Panc1 (cell line): ENCODE measurements around the gene BRD3OS. TPM values are rescaled to one million over a fixed set of nuclear protein-coding genes. Genes with fewer than 3 reads are reported as not detected.

Source experiments
- ATAC-seq: fragments of 200-7000 bp; cut with Tn5 transposase; 2 replicates; pipeline ENCODE4 v1.9.1; 2020; ENCODE audit warnings: mild to moderate bottlenecking, moderate library complexity
- BruUV-seq: library from RNA; stranded (reverse); fragments of 400-500 nt; replicated peaks from 2 replicates; lab custom pipeline; 2021; lab: Mats Ljungman, UMichigan
- CTCF ChIA-PET: fragments of 300-600 bp; sonication (Branson Sonifier 250); formaldehyde crosslinking; loops from one replicate; lab custom pipeline; 2022; ENCODE audit warnings: antibody characterized with exemption; lab: Charles Lee
- POLR2A ChIA-PET: fragments of 300-600 bp; sonication (Branson Sonifier 250); formaldehyde crosslinking; loops from one replicate; lab custom pipeline; 2022; ENCODE audit warnings: antibody characterized with exemption; lab: Charles Lee
- DNase-seq: peaks from one replicate; pipeline ENCODE4 v3.0.0-alpha.2; 2010; ENCODE audit warnings: low read depth, low spot score
- H3K27ac ChIP-seq: 2 replicates; pipeline ENCODE4 v1.5.1; 2011; ENCODE audit warnings: mild to moderate bottlenecking, low read length, inconsistent platforms
- H3K27me3 ChIP-seq: fragments of 200-500 bp; sonication (Bioruptor generic); 2 replicates; pipeline ENCODE4 v1.6.0; 2014; ENCODE audit warnings: low read length, inconsistent platforms; ENCODE audit not compliant: control insufficient read depth, insufficient read depth
- H3K36me3 ChIP-seq: fragments of 200-500 bp; sonication (Bioruptor generic); 2 replicates; pipeline ENCODE4 v1.5.1; 2014; ENCODE audit warnings: inconsistent platforms, mild to moderate bottlenecking, low read length, moderate library complexity; ENCODE audit not compliant: control insufficient read depth, insufficient read depth
- H3K4me1 ChIP-seq: 2 replicates; pipeline ENCODE4 v1.5.1; 2011; ENCODE audit warnings: inconsistent platforms, mild to moderate bottlenecking, low read length, moderate library complexity; ENCODE audit not compliant: control insufficient read depth, insufficient read depth
- H3K4me3 ChIP-seq, 2 experiments: 2 replicates each; pipeline ENCODE4 v1.5.1; 2011 to 2012; ENCODE audit warnings: low read depth in 2 of 2, low read length in 2 of 2, mild to moderate bottlenecking in 2 of 2, inconsistent platforms in 1 of 2, moderate library complexity in 1 of 2
- H3K9me3 ChIP-seq: fragments of 200-500 bp; sonication (Bioruptor generic); 2 replicates; pipeline ENCODE4 v1.5.1; 2014; ENCODE audit warnings: low read depth, mild to moderate bottlenecking, inconsistent platforms, low read length, moderate library complexity; ENCODE audit not compliant: control insufficient read depth, insufficient read depth
- CTCF ChIP-seq: fragments of 450-650 bp; IDR thresholded peaks from 2 replicates; pipeline ENCODE4 v1.5.1; 2017; ENCODE audit warnings: mild to moderate bottlenecking
- POLR2AphosphoS5 ChIP-seq: IDR thresholded peaks from 2 replicates; pipeline ENCODE4 v1.6.1; 2012; ENCODE audit warnings: mild to moderate bottlenecking, low read depth, low read length, moderate library complexity
- REST ChIP-seq, 2 experiments: IDR thresholded peaks; 2 replicates each; pipeline ENCODE4 v1.6.1; 2011 to 2012; ENCODE audit warnings: low read depth in 2 of 2, control low read depth in 1 of 2, low read length in 1 of 2, mild to moderate bottlenecking in 1 of 2, moderate library complexity in 1 of 2; ENCODE audit not compliant: insufficient read depth in 1 of 2
- SIN3A ChIP-seq: IDR thresholded peaks from 2 replicates; pipeline ENCODE4 v1.6.1; 2012; ENCODE audit warnings: low read depth, mild to moderate bottlenecking, low read length, moderate library complexity, borderline replicate concordance; ENCODE audit not compliant: insufficient read depth
- TCF7L2 ChIP-seq: IDR thresholded peaks from 2 replicates; pipeline ENCODE4 v1.6.1; 2011; ENCODE audit warnings: mild to moderate bottlenecking, low read depth, low read length, inconsistent platforms
- in situ Hi-C: cut with HindIII; loops from 2 replicates; pipeline ENCODE4 v1.10.0; 2016; ENCODE audit warnings: low sequenced_read_pairs, low pct_unique_long_range_greater_than_20kb
- intact Hi-C: fragments of 100-400 bp; cut with micrococcal nuclease; formaldehyde crosslinking; loops from one replicate; pipeline ENCODE4 v1.10.0; 2022; ENCODE audit not compliant: unreplicated experiment
- total RNA-seq: library from RNA; stranded (reverse); gene quantifications from one replicate; pipeline ENCODE4 v1.2.1, GENCODE V29; 2021; ENCODE audit not compliant: unreplicated experiment

The BRD3OS gene
- total RNA-seq, 1 experiment from 2014 or later = 22.1 TPM

GRCh38 chr9:134003237-134003636 is 22.0 kb upstream of the BRD3OS start:
- CTCF ChIA-PET = no interaction called here

GRCh38 chr9:134004131-134004873 is 21.0 kb upstream of the BRD3OS start:
- CTCF ChIA-PET = no interaction called here
- Histone ChIP-seq H3K4me3 (no peak overlapping the region), H3K27ac (no peak overlapping the region), H3K27me3 (no peaks in the 10 kb centered on the region), H3K36me3 (no peaks in the 10 kb centered on the region), H3K4me1 (no peaks in the 10 kb centered on the region), H3K9me3 (no peaks in the 10 kb centered on the region)
- intact Hi-C loops (no loop called here), in situ Hi-C loops (no loop called here)
- TF ChIP-seq SIN3A (no peak), CTCF (no peak), TCF7L2 (no peak), REST (IDR thresholded peaks at IDR 0.05; ENCODE audit: insufficient read depth in 1 of 2, low read depth in 2 of 2, low read length in 1 of 2) (no peak), POLR2AphosphoS5 (no peak)
- no TSS peak for BruUV-seq
- DNase-seq = no peak
- POLR2A ChIA-PET = no interaction called here
- no peak for ATAC-seq

More at GRCh38 chr9:134003237-134003636, 22.0 kb upstream of the BRD3OS start:
- H3K36me3 ChIP-seq = no peaks in the 10 kb centered on the region
- no peak overlapping the region for H3K27ac ChIP-seq
- no peaks in the 10 kb centered on the region for H3K4me1 ChIP-seq
- H3K27me3 ChIP-seq = no peaks in the 10 kb centered on the region
- no peak for ATAC-seq
- no peak for DNase-seq
- intact Hi-C loops = no loop called here
- H3K9me3 ChIP-seq = no peaks in the 10 kb centered on the region
- TF ChIP-seq CTCF = no peak
- no peak for TF ChIP-seq TCF7L2
- no peak for TF ChIP-seq SIN3A
- TF ChIP-seq REST (IDR thresholded peaks at IDR 0.05; ENCODE audit: insufficient read depth in 1 of 2, low read depth in 2 of 2, low read length in 1 of 2) = no peak
- TF ChIP-seq POLR2AphosphoS5 = no peak
- no peak overlapping the region for H3K4me3 ChIP-seq
- POLR2A ChIA-PET = no interaction called here
- in situ Hi-C loops = no loop called here
- BruUV-seq = no TSS peak
